HepG2 (cell line): ENCODE measurements around the gene STAM. TPM values are rescaled to one million over a fixed set of nuclear protein-coding genes. Genes with fewer than 3 reads are reported as not detected.
A peak's percentile ranks its signal among the peaks of the same experiment; 100 is the strongest.

ENCODE experiments used
- CEBPB ChIP-seq: IDR thresholded peaks from 2 replicates; pipeline ENCODE4 v1.6.1; 2011; ENCODE audit warnings: low read depth, low read length, improper control_type of control experiment, borderline replicate concordance
- CENPX ChIP-seq: sonication (generic); formaldehyde crosslinking; IDR thresholded peaks from 2 replicates; pipeline ENCODE4 v1.9.0; 2021; ENCODE audit warnings: mild to moderate bottlenecking, missing genetic modification reagents, moderate library complexity
- HCFC1 ChIP-seq: fragments of 150-350 bp; IDR thresholded peaks from 2 replicates; pipeline ENCODE4 v1.6.1; 2014; ENCODE audit warnings: low read depth, low read length
- HNF4A ChIP-seq: sonication (generic); formaldehyde crosslinking; IDR thresholded peaks from 2 replicates; pipeline ENCODE4 v1.4.0; 2020; ENCODE audit warnings: missing genetic modification reagents
- HNF4G ChIP-seq, 2 experiments: sonication (generic) in 1 of 2; formaldehyde crosslinking in 1 of 2; IDR thresholded peaks; 2 replicates each; pipeline versions ENCODE4 v1.4.0 to v1.6.1; 2011 to 2020; ENCODE audit warnings: borderline replicate concordance in 2 of 2, low read depth in 2 of 2, mild to moderate bottlenecking in 2 of 2, low read length in 1 of 2, missing genetic modification reagents in 1 of 2, moderate library complexity in 1 of 2
- KLF9 ChIP-seq: IDR thresholded peaks from 2 replicates; pipeline ENCODE4 v1.6.1; 2016; ENCODE audit warnings: low read depth
- MATR3 ChIP-seq: sonication (generic); formaldehyde crosslinking; IDR thresholded peaks from 2 replicates; pipeline ENCODE4 v1.4.0; 2020; ENCODE audit warnings: missing genetic modification reagents
- MEIS1 ChIP-seq: sonication (generic); formaldehyde crosslinking; IDR thresholded peaks from 2 replicates; pipeline ENCODE4 v1.9.0; 2021; ENCODE audit warnings: mild to moderate bottlenecking, missing genetic modification reagents, moderate library complexity, borderline replicate concordance
- MIER3 ChIP-seq: IDR thresholded peaks from 2 replicates; pipeline ENCODE4 v1.6.1; 2016; ENCODE audit warnings: missing compliant biosample characterization, borderline replicate concordance
- PBX3 ChIP-seq: sonication (generic); formaldehyde crosslinking; IDR thresholded peaks from 2 replicates; pipeline ENCODE4 v1.8.1; 2023; ENCODE audit warnings: missing genetic modification reagents, inconsistent platforms, borderline replicate concordance
- TAF1 ChIP-seq: sonication (generic); formaldehyde crosslinking; IDR thresholded peaks from 2 replicates; pipeline ENCODE4 v1.4.0; 2020; ENCODE audit warnings: missing genetic modification reagents
- UBTF ChIP-seq: sonication (generic); formaldehyde crosslinking; IDR thresholded peaks from 2 replicates; pipeline ENCODE4 v1.4.0; 2020; ENCODE audit warnings: mild to moderate bottlenecking, missing genetic modification reagents
- ZBTB49 ChIP-seq: sonication (generic); formaldehyde crosslinking; IDR thresholded peaks from 2 replicates; pipeline ENCODE4 v1.4.0; 2020; ENCODE audit warnings: missing genetic modification reagents, borderline replicate concordance
- ZFYVE20 ChIP-seq: sonication (generic); formaldehyde crosslinking; IDR thresholded peaks from 2 replicates; pipeline ENCODE4 v1.8.0; 2023; ENCODE audit warnings: low read depth, mild to moderate bottlenecking, moderate library complexity, missing genetic modification reagents, borderline replicate concordance
- ZNF160 ChIP-seq: sonication (generic); formaldehyde crosslinking; IDR thresholded peaks from 2 replicates; pipeline ENCODE4 v1.8.0; 2022; ENCODE audit warnings: mild to moderate bottlenecking, inconsistent platforms, missing genetic modification reagents
- ZNF362 ChIP-seq: sonication (generic); formaldehyde crosslinking; IDR thresholded peaks from 2 replicates; pipeline ENCODE4 v1.4.0; 2020; ENCODE audit warnings: missing genetic modification reagents, mild to moderate bottlenecking, borderline replicate concordance
- ZNF563 ChIP-seq: sonication (generic); formaldehyde crosslinking; IDR thresholded peaks from 2 replicates; pipeline ENCODE4 v1.8.0; 2022; ENCODE audit warnings: mild to moderate bottlenecking, moderate library complexity, missing genetic modification reagents
- ZNF589 ChIP-seq: sonication (generic); formaldehyde crosslinking; conservative IDR thresholded peaks from 2 replicates; pipeline ENCODE4 v1.8.0; 2022; ENCODE audit warnings: mild to moderate bottlenecking, moderate library complexity, missing genetic modification reagents
- ZNF850 ChIP-seq: sonication (generic); formaldehyde crosslinking; conservative IDR thresholded peaks from 2 replicates; pipeline ENCODE4 v1.9.0; 2021; ENCODE audit warnings: mild to moderate bottlenecking, missing genetic modification reagents
- polyA plus RNA-seq, 8 experiments: library from polyadenylated mRNA; depleted of rRNA in 3 of 8; stranded (reverse) in 7 of 8; unstranded in 1 of 8; fragments of >200 nt; fragmentation: Illumina TruSeq in 4 of 8; extraction: Trizol in 4 of 8; gene quantifications; 2 replicates each; pipeline versions ENCODE4 v1.2.1 to v1.2.3, GENCODE V29; 2011 to 2016; ENCODE audit warnings: low read depth in 4 of 8, missing spikeins in 1 of 8, mixed read lengths in 1 of 8; ENCODE audit not compliant: insufficient read depth in 1 of 8
- total RNA-seq, 5 experiments: library from RNA; depleted of rRNA; stranded (reverse); fragments of >200 nt; fragmentation: Illumina TruSeq; extraction: Trizol; gene quantifications; 2 replicates each; pipeline ENCODE4 v1.2.3, GENCODE V29; 2016; ENCODE audit warnings: low read depth in 1 of 5

The STAM gene
- total and polyA plus RNA-seq, 2 of the 13 experiments (the other 11 are each of a cell fraction or from before 2014, with no cell fraction given), result 19.5 to 25.1 TPM

- TF ChIP-seq ZNF850 (CRISPR knock-in tag), result no peak
- no peak for TF ChIP-seq HCFC1
- TF ChIP-seq MATR3 (CRISPR knock-in tag), result no peak
- TF ChIP-seq CEBPB, result no peak
- no peak for TF ChIP-seq ZNF160 (CRISPR knock-in tag)
- TF ChIP-seq MEIS1 (CRISPR knock-in tag), result no peak
- no peak for TF ChIP-seq HNF4A (CRISPR knock-in tag)
- TF ChIP-seq PBX3 (CRISPR knock-in tag), result no peak
- no peak for TF ChIP-seq CENPX (CRISPR knock-in tag)
- peak; percentile 24; the same call in 1 of the 2 replicates for TF ChIP-seq HNF4G (IDR thresholded peaks at IDR 0.05; ENCODE audit: borderline replicate concordance, low read depth, low read length)
- TF ChIP-seq HNF4G (CRISPR knock-in tag; IDR thresholded peaks at IDR 0.05; ENCODE audit: borderline replicate concordance, low read depth), result no peak
- no peak for TF ChIP-seq KLF9
- no peak for TF ChIP-seq ZBTB49 (CRISPR knock-in tag)
- no peak for TF ChIP-seq ZNF362 (CRISPR knock-in tag)
- no peak for TF ChIP-seq ZNF589 (CRISPR knock-in tag)
- no peak for TF ChIP-seq MIER3 (CRISPR knock-in tag)
- no peak for TF ChIP-seq TAF1 (CRISPR knock-in tag)
- no peak for TF ChIP-seq UBTF (CRISPR knock-in tag)
- TF ChIP-seq ZFYVE20 (CRISPR knock-in tag), result no peak
- no peak for TF ChIP-seq ZNF563 (CRISPR knock-in tag)
These were observed 29.6 kb downstream of the STAM start (continued) for GRCh38 chr10:17673471-17674061.
